ENCODE results near the gene GPANK1. TPM values are rescaled to one million over a fixed set of nuclear protein-coding genes. Genes with fewer than 3 reads are reported as not detected.

Gene GPANK1
- total and polyA plus RNA-seq, 9 of the 15 experiments (the other 6 are each of a cell fraction or from before 2014, with no cell fraction given): 32.2 to 111 (median 46.3) TPM

DNA sequence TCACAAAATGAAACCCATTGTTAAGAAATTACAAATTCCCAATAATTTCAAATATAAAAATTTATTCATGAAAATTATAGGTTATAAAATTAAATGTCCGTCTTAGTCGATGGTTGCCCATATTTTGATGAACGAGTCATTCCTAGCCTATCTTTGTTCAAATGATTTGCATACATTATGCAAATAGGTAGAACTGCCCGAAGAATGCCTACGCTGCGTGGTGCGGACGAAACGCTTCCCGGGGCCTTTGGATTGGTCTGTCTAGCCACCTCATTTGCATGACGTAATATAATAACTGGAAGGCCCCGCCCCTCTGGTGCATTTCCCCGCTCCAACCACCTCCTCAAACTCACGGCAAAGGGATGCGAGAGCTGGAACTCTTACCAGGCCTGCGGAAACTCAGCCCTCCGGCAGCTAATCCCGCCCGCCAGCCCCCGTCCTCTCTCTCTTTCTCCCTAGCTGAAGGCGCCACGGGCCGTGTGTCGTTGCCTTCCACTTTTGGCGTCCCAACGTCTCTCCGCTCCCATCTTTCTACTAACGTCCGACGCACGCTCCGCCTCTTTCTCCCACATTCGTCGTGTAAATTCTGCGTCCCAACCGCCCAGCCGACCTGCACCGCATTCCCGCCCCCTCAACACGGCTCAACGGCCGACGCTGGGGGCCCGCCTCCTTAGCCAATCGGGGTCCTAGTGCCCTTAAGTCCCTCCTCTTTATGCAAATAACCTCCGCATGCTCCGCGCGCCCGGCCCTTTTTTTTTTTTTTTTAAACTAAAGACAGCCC, 44.8 kb downstream of the GPANK1 start (continued):
- TF ChIP-seq CBFA2T2 (conservative IDR thresholded peaks at IDR 0.05): no peak
- TF ChIP-seq, protein P1, sequence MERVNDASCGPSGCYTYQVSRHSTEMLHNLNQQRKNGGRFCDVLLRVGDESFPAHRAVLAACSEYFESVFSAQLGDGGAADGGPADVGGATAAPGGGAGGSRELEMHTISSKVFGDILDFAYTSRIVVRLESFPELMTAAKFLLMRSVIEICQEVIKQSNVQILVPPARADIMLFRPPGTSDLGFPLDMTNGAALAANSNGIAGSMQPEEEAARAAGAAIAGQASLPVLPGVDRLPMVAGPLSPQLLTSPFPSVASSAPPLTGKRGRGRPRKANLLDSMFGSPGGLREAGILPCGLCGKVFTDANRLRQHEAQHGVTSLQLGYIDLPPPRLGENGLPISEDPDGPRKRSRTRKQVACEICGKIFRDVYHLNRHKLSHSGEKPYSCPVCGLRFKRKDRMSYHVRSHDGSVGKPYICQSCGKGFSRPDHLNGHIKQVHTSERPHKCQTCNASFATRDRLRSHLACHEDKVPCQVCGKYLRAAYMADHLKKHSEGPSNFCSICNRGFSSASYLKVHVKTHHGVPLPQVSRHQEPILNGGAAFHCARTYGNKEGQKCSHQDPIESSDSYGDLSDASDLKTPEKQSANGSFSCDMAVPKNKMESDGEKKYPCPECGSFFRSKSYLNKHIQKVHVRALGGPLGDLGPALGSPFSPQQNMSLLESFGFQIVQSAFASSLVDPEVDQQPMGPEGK (CRISPR knock-in tag; IDR thresholded peaks at IDR 0.05; ENCODE audit: borderline replicate concordance): no peak
- no peak for TF ChIP-seq FOXJ3 (CRISPR knock-in tag; IDR thresholded peaks at IDR 0.05)
- TF ChIP-seq ZBTB7A (IDR thresholded peaks at IDR 0.05; ENCODE audit: borderline replicate concordance, control insufficient read depth, low read depth, low read length): no peak
- TF ChIP-seq, protein P2, sequence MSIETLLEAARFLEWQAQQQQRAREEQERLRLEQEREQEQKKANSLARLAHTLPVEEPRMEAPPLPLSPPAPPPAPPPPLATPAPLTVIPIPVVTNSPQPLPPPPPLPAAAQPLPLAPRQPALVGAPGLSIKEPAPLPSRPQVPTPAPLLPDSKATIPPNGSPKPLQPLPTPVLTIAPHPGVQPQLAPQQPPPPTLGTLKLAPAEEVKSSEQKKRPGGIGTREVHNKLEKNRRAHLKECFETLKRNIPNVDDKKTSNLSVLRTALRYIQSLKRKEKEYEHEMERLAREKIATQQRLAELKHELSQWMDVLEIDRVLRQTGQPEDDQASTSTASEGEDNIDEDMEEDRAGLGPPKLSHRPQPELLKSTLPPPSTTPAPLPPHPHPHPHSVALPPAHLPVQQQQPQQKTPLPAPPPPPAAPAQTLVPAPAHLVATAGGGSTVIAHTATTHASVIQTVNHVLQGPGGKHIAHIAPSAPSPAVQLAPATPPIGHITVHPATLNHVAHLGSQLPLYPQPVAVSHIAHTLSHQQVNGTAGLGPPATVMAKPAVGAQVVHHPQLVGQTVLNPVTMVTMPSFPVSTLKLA (conservative IDR thresholded peaks at IDR 0.05): peak; percentile 71 to 90
- TF ChIP-seq, protein P3, sequence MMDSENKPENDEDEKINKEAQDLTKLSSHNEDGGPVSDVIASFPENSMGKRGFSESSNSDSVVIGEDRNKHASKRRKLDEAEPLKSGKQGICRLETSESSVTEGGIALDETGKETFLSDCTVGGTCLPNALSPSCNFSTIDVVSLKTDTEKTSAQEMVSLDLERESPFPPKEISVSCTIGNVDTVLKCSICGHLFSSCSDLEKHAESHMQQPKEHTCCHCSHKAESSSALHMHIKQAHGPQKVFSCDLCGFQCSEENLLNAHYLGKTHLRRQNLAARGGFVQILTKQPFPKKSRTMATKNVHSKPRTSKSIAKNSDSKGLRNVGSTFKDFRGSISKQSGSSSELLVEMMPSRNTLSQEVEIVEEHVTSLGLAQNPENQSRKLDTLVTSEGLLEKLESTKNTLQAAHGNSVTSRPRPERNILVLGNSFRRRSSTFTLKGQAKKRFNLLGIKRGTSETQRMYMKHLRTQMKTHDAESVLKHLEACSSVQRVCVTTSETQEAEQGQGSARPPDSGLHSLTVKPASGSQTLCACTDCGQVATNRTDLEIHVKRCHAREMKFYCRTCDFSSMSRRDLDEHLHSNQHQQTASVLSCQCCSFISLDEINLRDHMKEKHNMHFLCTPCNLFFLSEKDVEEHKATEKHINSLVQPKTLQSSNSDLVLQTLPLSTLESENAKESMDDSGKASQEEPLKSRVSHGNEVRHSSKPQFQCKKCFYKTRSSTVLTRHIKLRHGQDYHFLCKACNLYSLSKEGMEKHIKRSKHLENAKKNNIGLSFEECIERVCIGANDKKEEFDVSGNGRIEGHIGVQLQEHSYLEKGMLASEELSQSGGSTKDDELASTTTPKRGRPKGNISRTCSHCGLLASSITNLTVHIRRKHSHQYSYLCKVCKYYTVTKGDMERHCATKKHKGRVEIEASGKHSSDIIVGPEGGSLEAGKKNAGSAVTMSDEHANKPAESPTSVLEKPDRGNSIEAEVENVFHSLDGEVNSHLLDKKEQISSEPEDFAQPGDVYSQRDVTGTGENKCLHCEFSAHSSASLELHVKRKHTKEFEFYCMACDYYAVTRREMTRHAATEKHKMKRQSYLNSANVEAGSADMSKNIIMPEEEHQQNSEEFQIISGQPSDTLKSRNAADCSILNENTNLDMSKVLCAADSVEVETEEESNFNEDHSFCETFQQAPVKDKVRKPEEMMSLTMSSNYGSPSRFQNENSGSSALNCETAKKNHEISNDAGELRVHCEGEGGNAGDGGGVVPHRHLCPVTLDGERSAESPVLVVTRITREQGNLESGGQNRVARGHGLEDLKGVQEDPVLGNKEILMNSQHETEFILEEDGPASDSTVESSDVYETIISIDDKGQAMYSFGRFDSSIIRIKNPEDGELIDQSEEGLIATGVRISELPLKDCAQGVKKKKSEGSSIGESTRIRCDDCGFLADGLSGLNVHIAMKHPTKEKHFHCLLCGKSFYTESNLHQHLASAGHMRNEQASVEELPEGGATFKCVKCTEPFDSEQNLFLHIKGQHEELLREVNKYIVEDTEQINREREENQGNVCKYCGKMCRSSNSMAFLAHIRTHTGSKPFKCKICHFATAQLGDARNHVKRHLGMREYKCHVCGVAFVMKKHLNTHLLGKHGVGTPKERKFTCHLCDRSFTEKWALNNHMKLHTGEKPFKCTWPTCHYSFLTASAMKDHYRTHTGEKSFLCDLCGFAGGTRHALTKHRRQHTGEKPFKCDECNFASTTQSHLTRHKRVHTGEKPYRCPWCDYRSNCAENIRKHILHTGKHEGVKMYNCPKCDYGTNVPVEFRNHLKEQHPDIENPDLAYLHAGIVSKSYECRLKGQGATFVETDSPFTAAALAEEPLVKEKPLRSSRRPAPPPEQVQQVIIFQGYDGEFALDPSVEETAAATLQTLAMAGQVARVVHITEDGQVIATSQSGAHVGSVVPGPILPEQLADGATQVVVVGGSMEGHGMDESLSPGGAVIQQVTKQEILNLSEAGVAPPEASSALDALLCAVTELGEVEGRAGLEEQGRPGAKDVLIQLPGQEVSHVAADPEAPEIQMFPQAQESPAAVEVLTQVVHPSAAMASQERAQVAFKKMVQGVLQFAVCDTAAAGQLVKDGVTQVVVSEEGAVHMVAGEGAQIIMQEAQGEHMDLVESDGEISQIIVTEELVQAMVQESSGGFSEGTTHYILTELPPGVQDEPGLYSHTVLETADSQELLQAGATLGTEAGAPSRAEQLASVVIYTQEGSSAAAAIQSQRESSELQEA (IDR thresholded peaks at IDR 0.05; ENCODE audit: low read depth): no peak
- no peak for TF ChIP-seq PCBP1 (IDR thresholded peaks at IDR 0.05; ENCODE audit: low read depth, low read length, poor library complexity, severe bottlenecking)
- TF ChIP-seq SRSF9 (IDR thresholded peaks at IDR 0.05; ENCODE audit: borderline replicate concordance, low read depth, low read length): no peak
- TF ChIP-seq, protein P4, sequence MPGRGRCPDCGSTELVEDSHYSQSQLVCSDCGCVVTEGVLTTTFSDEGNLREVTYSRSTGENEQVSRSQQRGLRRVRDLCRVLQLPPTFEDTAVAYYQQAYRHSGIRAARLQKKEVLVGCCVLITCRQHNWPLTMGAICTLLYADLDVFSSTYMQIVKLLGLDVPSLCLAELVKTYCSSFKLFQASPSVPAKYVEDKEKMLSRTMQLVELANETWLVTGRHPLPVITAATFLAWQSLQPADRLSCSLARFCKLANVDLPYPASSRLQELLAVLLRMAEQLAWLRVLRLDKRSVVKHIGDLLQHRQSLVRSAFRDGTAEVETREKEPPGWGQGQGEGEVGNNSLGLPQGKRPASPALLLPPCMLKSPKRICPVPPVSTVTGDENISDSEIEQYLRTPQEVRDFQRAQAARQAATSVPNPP (IDR thresholded peaks at IDR 0.05; ENCODE audit: borderline replicate concordance, insufficient read depth, insufficient read length): no peak
